ENCODE measurements around the gene WDR31.

Gene WDR31

GRCh38 chr9:113368348-113368981, 28.4 kb upstream of the WDR31 start:
- no peak for DNase-seq

GRCh38 chr9:113365652-113366051, 25.6 kb upstream of the WDR31 start:
- DNase-seq = peak in 1 of 2 experiments; percentile 24

GRCh38 chr9:113364951-113365350, 24.9 kb upstream of the WDR31 start:
- no peak for DNase-seq

- no peak for DNase-seq
Measured at GRCh38 chr9:113363336-113363735, 23.3 kb upstream of the WDR31 start.

GRCh38 chr9:113361304-113362018, 21.4 kb upstream of the WDR31 start:
- no peak for DNase-seq

- DNase-seq = no peak
Measured at GRCh38 chr9:113360242-113360842, 20.3 kb upstream of the WDR31 start.

- DNase-seq = no peak
Measured at GRCh38 chr9:113359385-113359784, 19.3 kb upstream of the WDR31 start.

- DNase-seq = no peak
Measured at GRCh38 chr9:113356686-113357292, 16.7 kb upstream of the WDR31 start.

- no peak for DNase-seq
Measured at GRCh38 chr9:113355040-113355596, 15.0 kb upstream of the WDR31 start.

GRCh38 chr9:113352411-113352810, 12.3 kb upstream of the WDR31 start:
- no peak for DNase-seq

- DNase-seq = no peak
Measured at GRCh38 chr9:113352006-113352405, 11.9 kb upstream of the WDR31 start.

GRCh38 chr9:113350937-113351336, 10.9 kb upstream of the WDR31 start:
- peak; percentile 81 to 82 for DNase-seq

- DNase-seq = no peak
Measured at GRCh38 chr9:113350107-113350661, 10.1 kb upstream of the WDR31 start.

- DNase-seq = peak; percentile 25 to 29
Measured at GRCh38 chr9:113349445-113350094, 9.5 kb upstream of the WDR31 start, which contains the start of gene BSPRY. TSS of gene BSPRY (plus strand) at chr9:113349541. CDS start at chr9:113349580, 39 bp downstream.

- DNase-seq = peak in 1 of 2 experiments; percentile 10
Measured at GRCh38 chr9:113349066-113349444, 9.0 kb upstream of the WDR31 start.

- DNase-seq = no peak
Measured at GRCh38 chr9:113348437-113348836, 8.4 kb upstream of the WDR31 start.

- DNase-seq = no peak
Measured at GRCh38 chr9:113345671-113346070, 5.6 kb upstream of the WDR31 start.

GRCh38 chr9:113345190-113345589, 5.1 kb upstream of the WDR31 start:
- no peak for DNase-seq

- DNase-seq = peak; percentile 67 to 68
Measured at GRCh38 chr9:113343732-113344231, 3.7 kb upstream of the WDR31 start.

GRCh38 chr9:113341712-113342410, 1.8 kb upstream of the WDR31 start:
- DNase-seq = no peak

- DNase-seq = no peak
Measured at GRCh38 chr9:113337714-113338113, 2.4 kb downstream of the WDR31 start.

- DNase-seq = no peak
Measured at GRCh38 chr9:113331780-113332179, 8.3 kb downstream of the WDR31 start.
